K562 (cell line): ENCODE data around the gene RACK1. TPM values are rescaled to one million over a fixed set of nuclear protein-coding genes. Genes with fewer than 3 reads are reported as not detected.

Experiments used
- ATAC-seq: fragments of 200-7000 bp; cut with Tn5 transposase; 3 replicates; pipeline ENCODE4 v1.9.1; 2020; ENCODE audit warnings: moderate library complexity
- BruUV-seq: library from RNA; stranded (reverse); fragments of 400-500 nt; replicated peaks from 2 replicates; lab custom pipeline; 2021; lab: Mats Ljungman, UMichigan
- CTCF ChIA-PET: fragments of 300-600 bp; formaldehyde crosslinking; extraction: SDS; loops from one replicate; lab custom pipeline; 2021; ENCODE audit warnings: low intra/inter-chr PET ratio; lab: Yijun Ruan, JAX
- POLR2A ChIA-PET: fragments of 300-600, 350-650 bp; sonication (Branson Sonifier 250); formaldehyde crosslinking; extraction: SDS; loops from one replicate; lab custom pipeline; 2021; ENCODE audit warnings: antibody characterized with exemption, inconsistent platforms; lab: Yijun Ruan, JAX
- DNase-seq, 4 experiments: peaks; one replicate each; pipeline versions ENCODE4 v3.0.0 to v3.0.0-alpha.2; 2011 to 2018; ENCODE audit warnings: low spot score in 3 of 4, mixed read lengths in 3 of 4; ENCODE audit errors: extremely low read depth in 1 of 4
- FAIRE-seq: peaks from 2 replicates; lab custom pipeline; 2011; peaks lifted over from hg19 to GRCh38; lab: Jason Lieb, UNC
- H2AFZ ChIP-seq: 2 replicates; pipeline ENCODE4 v1.6.0; 2011; ENCODE audit warnings: low read depth, low read length, control low read depth, inconsistent platforms
- H3K27ac ChIP-seq: fragments of 200-600 bp; 3 replicates; pipeline ENCODE4 v1.8.0; 2011; ENCODE audit warnings: low read depth, mild to moderate bottlenecking, control low read depth, inconsistent platforms, low read length, moderate library complexity, mixed read lengths; ENCODE audit errors: extremely low read depth
- H3K27me3 ChIP-seq, 2 experiments: fragments of 300-600 bp in 1 of 2; 2 replicates in 1 of 2; 3 replicates in 1 of 2; pipeline versions ENCODE4 v1.6.0 to v1.8.0; 2011; ENCODE audit warnings: inconsistent platforms in 2 of 2, low read length in 2 of 2, mild to moderate bottlenecking in 1 of 2, mixed read lengths in 1 of 2, moderate library complexity in 1 of 2; ENCODE audit not compliant: control insufficient read depth in 2 of 2, insufficient read depth in 2 of 2
- H3K36me3 ChIP-seq: fragments of 300-600 bp; 3 replicates; pipeline ENCODE4 v1.8.0; 2011; ENCODE audit warnings: mild to moderate bottlenecking, low read length, inconsistent platforms; ENCODE audit not compliant: control insufficient read depth, insufficient read depth
- H3K4me1 ChIP-seq, 2 experiments: fragments of 200-600 bp in 1 of 2; replicated peaks in 1 of 2; 2 replicates in 1 of 2; 3 replicates in 1 of 2; pipeline versions ENCODE4 v1.5.1 to v1.8.0; 2011; ENCODE audit warnings: inconsistent platforms in 2 of 2, low read length in 2 of 2, mild to moderate bottlenecking in 1 of 2, mixed read lengths in 1 of 2, moderate library complexity in 1 of 2; ENCODE audit not compliant: control insufficient read depth in 2 of 2, insufficient read depth in 2 of 2
- H3K4me2 ChIP-seq: 2 replicates; pipeline ENCODE4 v1.6.1; 2011; ENCODE audit warnings: low read length, control low read depth, inconsistent platforms, mixed read lengths; ENCODE audit not compliant: insufficient read depth
- H3K4me3 ChIP-seq: fragments of 200-600 bp; sonication (generic), shearing (Covaris generic); 2 replicates; pipeline ENCODE4 v1.5.1; 2016; ENCODE audit warnings: control low read depth, inconsistent platforms
- H3K79me2 ChIP-seq: fragments of 200-600 bp; 3 replicates; pipeline ENCODE4 v1.8.0; 2011; ENCODE audit warnings: low read length, inconsistent platforms; ENCODE audit not compliant: control insufficient read depth, insufficient read depth
- H3K9ac ChIP-seq, 2 experiments: 2 replicates each; pipeline versions ENCODE4 v1.6.0 to v1.6.1; 2011; ENCODE audit warnings: low read depth in 2 of 2, low read length in 2 of 2, control low read depth in 1 of 2, inconsistent platforms in 1 of 2, mild to moderate bottlenecking in 1 of 2, mixed read lengths in 1 of 2; ENCODE audit not compliant: insufficient read depth in 1 of 2
- H3K9me1 ChIP-seq: one replicate; pipeline ENCODE4 v1.6.0; 2011; ENCODE audit warnings: inconsistent platforms, mild to moderate bottlenecking, low read length, moderate library complexity; ENCODE audit not compliant: control insufficient read depth, insufficient read depth
- H3K9me3 ChIP-seq: replicated peaks from 2 replicates; pipeline ENCODE4 v1.5.1; 2011; ENCODE audit warnings: low read depth, low read length, inconsistent platforms; ENCODE audit not compliant: control insufficient read depth, insufficient read depth
- H4K20me1 ChIP-seq: replicated peaks from 2 replicates; pipeline ENCODE4 v1.6.1; 2011; ENCODE audit warnings: low read length, inconsistent platforms, mixed read lengths; ENCODE audit not compliant: control insufficient read depth, insufficient read depth
- BDP1 ChIP-seq: IDR thresholded peaks from 3 replicates; pipeline ENCODE4 v1.6.1; 2011; ENCODE audit not compliant: insufficient read length, insufficient read depth
- CREB3L1 ChIP-seq: fragments of 450-650 bp; IDR thresholded peaks from 2 replicates; pipeline ENCODE4 v1.6.1; 2014; ENCODE audit warnings: low read depth, mild to moderate bottlenecking, moderate library complexity, borderline replicate concordance
- HNRNPL ChIP-seq: fragments of 200-400 bp; formaldehyde crosslinking; IDR thresholded peaks from 2 replicates; pipeline ENCODE4 v1.6.1; 2017; ENCODE audit warnings: low read depth, mild to moderate bottlenecking, low read length
- NFXL1 ChIP-seq: fragments of 450-650 bp; formaldehyde crosslinking; IDR thresholded peaks from 2 replicates; pipeline ENCODE4 v1.4.0; 2021; ENCODE audit warnings: mild to moderate bottlenecking
- POLR2AphosphoS5 ChIP-seq: IDR thresholded peaks from 2 replicates; pipeline ENCODE4 v1.6.1; 2011; ENCODE audit warnings: mild to moderate bottlenecking, low read depth, low read length, moderate library complexity; ENCODE audit not compliant: control insufficient read depth, insufficient read depth
- RREB1 ChIP-seq: fragments of 250-450 bp; sonication (Bioruptor Pico); IDR thresholded peaks from 2 replicates; pipeline ENCODE4 v1.4.0; 2020
- TAL1 ChIP-seq: fragments of 450-650 bp; IDR thresholded peaks from 2 replicates; pipeline ENCODE4 v1.6.1; 2016; ENCODE audit warnings: mild to moderate bottlenecking
- ZNF592 ChIP-seq: fragments of 450-650 bp; IDR thresholded peaks from 2 replicates; pipeline ENCODE4 v1.6.1; 2017; ENCODE audit warnings: antibody characterized with exemption, mild to moderate bottlenecking
- WGBS: fragments of 100-300 bp; shearing (Covaris generic); methylation state at CpG from one replicate; pipeline ENCODE4 v1.1.6; 2016; ENCODE audit warnings: low coverage, mixed read lengths; ENCODE audit not compliant: insufficient coverage; ENCODE audit errors: missing lambda C conversion rate; 5-methylcytosine and 5-hydroxymethylcytosine counted together
- in situ Hi-C: fragments of 300-500 bp; cut with MboI; formaldehyde crosslinking; loops from 4 replicates; pipeline ENCODE4 v1.15.0; 2018; ENCODE audit warnings: inconsistent platforms, mixed read lengths
- intact Hi-C: fragments of 100-400 bp; cut with micrococcal nuclease; formaldehyde crosslinking; loops from 2 replicates; pipeline ENCODE4 v1.14.2; 2022
- polyA plus RNA-seq, 8 experiments: library from polyadenylated mRNA; depleted of rRNA in 4 of 8; stranded (reverse) in 5 of 8; unstranded in 3 of 8; fragments of >200 nt; fragmentation: Nextera tagmentation in 2 of 8; fragmentation: Illumina TruSeq in 1 of 8; extraction: Ambion mirVana in 2 of 8; extraction: Trizol in 1 of 8; gene quantifications; 2 replicates each; pipeline versions ENCODE4 v1.2.1 to v1.2.3, GENCODE V29; 2011 to 2014; ENCODE audit warnings: inconsistent platforms in 1 of 8, missing spikeins in 1 of 8
- total RNA-seq, 7 experiments: library from RNA; depleted of rRNA in 6 of 7; stranded (reverse); fragments of >200 nt in 6 of 7; fragmentation: Illumina TruSeq in 2 of 7; extraction: Trizol in 2 of 7; gene quantifications; 2 replicates each; pipeline versions ENCODE4 v1.2.1 to v1.2.3, GENCODE V29; 2011 to 2021; ENCODE audit warnings: low replicate concordance in 1 of 7

Gene RACK1
- total and polyA plus RNA-seq, 9 of the 15 experiments (the other 6 are each of a cell fraction or from before 2014, with no cell fraction given) = 2,303 to 5,311 (median 3,833) TPM

GRCh38 chr5:181221792-181222629 lies 21.7 kb downstream of the RACK1 start:
- FAIRE-seq (peak; percentile 91), DNase-seq (peak in 3 of 4 experiments; percentile 53 to 98 (median 81))
- BruUV-seq = TSS peak; percentile 89
- 0 out of 2 replicates have a peak, but pooled peaks have one; percentile 17 for TF ChIP-seq TAL1
- TF ChIP-seq RREB1 (CRISPR knock-in tag) = no peak
- peak; percentile 89; the same call in 1 of the 2 replicates for TF ChIP-seq ZNF592
- peak; percentile 63 for TF ChIP-seq HNRNPL
- peak; percentile 88 for TF ChIP-seq BDP1
- TF ChIP-seq POLR2AphosphoS5 = no peak; the same call in 1 of the 2 replicates
- TF ChIP-seq NFXL1 (CRISPR knock-in tag) = no peak
- peak; percentile 99 for TF ChIP-seq CREB3L1

More at GRCh38 chr5:181221792-181222629, 21.7 kb downstream of the RACK1 start:
- H2AFZ ChIP-seq = peak overlapping the region; percentile 95
- H3K9me1 ChIP-seq = no peaks in the 10 kb centered on the region
- peaks cover 0 to 49% of the 10 kb centered on the region in 2 experiments; a peak in 4 of 5 replicates for H3K4me1 ChIP-seq
- POLR2A ChIA-PET = interaction anchor here (0.6 to 1.7 kb wide), 8 partner anchors 13 to 385 kb away, joined by 3 to 8 read pairs (median 6); partner anchors contain the start of gene TRIM52
- H3K79me2 ChIP-seq = peaks cover 29% of the 10 kb centered on the region
- H3K4me3 ChIP-seq = peak overlapping the region; percentile 86
- peak; percentile 59 for ATAC-seq
- H4K20me1 ChIP-seq = no peaks in the 10 kb centered on the region
- intact Hi-C loops (loop anchor here (1.0 to 2.0 kb wide), 3 partner anchors 15 to 35 kb away; no protein-coding TSS in a partner anchor), in situ Hi-C loops (no loop called here)
- WGBS = under 1% methylated on average over 45 of the region's 50 CpGs
- no peaks in the 10 kb centered on the region for H3K9me3 ChIP-seq
- peaks cover 19% of the 10 kb centered on the region for H3K36me3 ChIP-seq
- peak overlapping the region; percentile 90 for H3K27ac ChIP-seq
- peak overlapping the region; percentile 96 for H3K4me2 ChIP-seq
- peak overlapping the region; percentile 92 to 97 for H3K9ac ChIP-seq
- CTCF ChIA-PET = no interaction called here
- H3K27me3 ChIP-seq = no peaks in the 10 kb centered on the region
